HG03439 (cell line): ENCODE measurements around the gene NCK2.

Experiments
- ATAC-seq: cut with Tn5 transposase; IDR thresholded peaks from one replicate; pipeline ENCODE4 v1.9.1; 2021; ENCODE audit warnings: mild to moderate bottlenecking, moderate library complexity; ENCODE audit not compliant: unreplicated experiment

NCK2 gene

DNA sequence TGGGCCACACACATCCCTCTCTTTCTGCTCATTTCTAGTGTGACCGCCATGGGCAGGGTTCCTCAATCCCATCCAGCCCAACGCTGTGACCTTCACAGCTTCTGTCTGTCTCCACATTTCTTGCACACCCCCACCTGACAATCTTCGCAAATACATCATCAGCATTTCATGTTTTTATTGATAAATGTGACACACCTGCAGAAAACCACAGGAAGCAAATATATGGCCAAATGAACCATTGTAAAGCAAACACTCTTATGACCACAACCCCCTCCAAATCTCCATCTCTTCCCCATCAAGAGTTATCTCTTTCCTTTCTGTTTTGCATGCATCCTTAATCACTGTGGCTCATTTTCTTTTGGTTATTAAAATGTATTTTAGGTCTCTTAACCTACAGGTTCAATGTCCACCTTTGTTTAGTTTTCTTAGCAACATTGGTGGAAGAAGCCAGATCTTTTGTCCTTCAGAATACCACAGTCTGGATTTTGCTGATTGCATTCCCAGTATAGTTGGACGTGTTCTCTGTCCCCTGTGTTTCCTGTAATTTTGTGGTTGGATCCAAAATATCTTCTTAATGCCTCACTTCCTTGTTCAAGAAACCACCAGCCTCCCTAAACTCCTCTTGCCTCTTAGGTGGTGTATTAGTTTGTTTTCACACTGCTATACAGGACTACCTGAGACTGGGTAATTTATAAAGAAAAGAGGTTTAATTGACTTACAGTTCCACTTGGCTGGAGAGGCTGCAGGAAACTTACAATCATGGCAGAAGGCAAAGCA is 9.8 kb upstream of the NCK2 start:
- no peak for ATAC-seq

- ATAC-seq: no peak
Observed at GRCh38 chr2:105736145-105736544, 8.6 kb upstream of the NCK2 start.

- ATAC-seq: no peak
Observed at GRCh38 chr2:105737980-105738657, 6.6 kb upstream of the NCK2 start.

DNA sequence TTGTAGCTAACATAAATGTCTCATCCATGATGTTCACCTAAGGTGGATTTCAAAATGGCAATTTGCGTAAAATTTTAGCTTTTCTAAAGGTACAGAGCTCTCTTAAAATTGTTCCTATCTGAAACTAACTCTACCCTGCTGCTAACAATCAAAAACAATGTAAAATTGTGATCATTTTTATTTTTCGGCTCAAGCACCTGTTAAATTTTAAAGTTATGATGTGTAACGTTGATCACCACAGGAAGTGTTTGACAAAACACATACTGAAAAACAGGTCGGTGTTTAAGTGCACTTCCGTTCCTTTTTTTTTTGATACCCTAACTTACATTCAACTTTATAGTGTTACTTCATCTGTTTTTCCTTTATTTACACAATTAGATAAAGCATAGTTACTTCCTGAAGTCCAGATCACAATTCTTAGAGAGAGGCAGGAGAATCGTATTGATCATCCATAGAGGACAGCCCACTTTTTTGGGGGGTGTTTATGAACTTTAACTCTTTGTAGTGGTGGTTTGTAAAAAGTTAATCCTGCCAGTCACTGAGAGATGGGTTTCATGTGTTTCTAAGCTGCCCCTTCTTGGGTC is 6.0 kb upstream of the NCK2 start:
- no peak for ATAC-seq

DNA sequence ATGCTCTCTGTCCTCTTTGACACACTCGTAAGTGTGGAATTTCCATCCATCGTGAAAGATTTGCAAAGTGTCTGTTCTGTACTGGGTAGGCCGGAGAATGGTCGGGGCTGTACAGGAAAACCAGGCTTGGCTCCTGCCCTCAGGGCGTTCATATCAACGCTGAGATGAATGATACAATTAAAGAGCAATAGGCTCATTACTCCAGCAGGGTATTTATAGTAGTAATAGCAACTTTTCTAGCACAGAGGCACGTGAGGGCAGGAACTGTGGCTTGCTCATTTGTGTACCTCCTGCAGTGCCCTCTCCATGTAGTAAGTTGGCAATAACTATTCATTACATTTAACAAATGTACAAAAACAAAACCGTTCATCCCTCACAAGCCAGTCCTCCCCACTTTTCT is 5.3 kb upstream of the NCK2 start:
- no peak for ATAC-seq

GRCh38 chr2:105739944-105740530 is 4.7 kb upstream of the NCK2 start:
- no peak for ATAC-seq

DNA sequence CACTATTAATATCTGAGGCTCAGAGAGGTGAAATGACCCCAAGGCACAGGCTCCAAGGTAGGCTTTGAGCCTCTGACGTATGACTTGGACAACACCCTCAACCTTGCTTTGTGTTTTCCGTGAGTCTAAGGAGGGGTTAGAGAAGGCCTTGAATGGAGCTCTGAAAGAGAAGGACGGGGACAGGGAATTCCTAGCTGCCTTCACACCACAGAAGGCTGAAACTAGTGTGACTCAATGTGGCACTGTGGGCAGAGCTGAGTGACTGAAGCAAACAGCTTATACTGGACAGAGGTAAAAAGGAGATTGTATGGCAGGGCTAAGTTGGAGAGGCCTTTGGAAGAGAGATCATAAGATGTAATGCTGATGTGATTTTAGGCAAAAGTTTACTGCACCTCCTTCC is 3.5 kb upstream of the NCK2 start:
- no peak for ATAC-seq

DNA sequence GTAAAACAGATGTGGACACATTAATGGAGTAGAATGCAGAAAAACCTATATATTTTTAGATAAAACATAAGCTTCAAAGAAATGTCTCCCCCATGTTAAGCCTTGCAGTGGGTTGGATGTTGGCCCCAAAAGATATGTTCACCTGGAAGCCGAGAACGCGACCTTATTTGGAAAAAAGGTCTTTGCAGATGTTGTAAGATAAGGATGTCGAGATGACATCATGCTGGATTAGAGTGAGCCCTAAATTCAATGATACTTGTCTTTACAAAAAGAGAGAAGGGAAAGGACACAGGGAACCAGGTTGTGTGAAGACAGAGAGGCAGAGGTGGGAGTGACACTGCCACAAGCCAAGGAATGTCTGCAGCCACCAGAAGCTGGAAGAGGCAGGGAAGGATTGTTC is 3.1 kb upstream of the NCK2 start:
- no peak for ATAC-seq

GRCh38 chr2:105744091-105744908 is 412 bp upstream of the NCK2 start:
- ATAC-seq: peak; percentile 69

GRCh38 chr2:105746177-105747080 is 1.7 kb downstream of the NCK2 start:
- peak; percentile 53 for ATAC-seq

DNA sequence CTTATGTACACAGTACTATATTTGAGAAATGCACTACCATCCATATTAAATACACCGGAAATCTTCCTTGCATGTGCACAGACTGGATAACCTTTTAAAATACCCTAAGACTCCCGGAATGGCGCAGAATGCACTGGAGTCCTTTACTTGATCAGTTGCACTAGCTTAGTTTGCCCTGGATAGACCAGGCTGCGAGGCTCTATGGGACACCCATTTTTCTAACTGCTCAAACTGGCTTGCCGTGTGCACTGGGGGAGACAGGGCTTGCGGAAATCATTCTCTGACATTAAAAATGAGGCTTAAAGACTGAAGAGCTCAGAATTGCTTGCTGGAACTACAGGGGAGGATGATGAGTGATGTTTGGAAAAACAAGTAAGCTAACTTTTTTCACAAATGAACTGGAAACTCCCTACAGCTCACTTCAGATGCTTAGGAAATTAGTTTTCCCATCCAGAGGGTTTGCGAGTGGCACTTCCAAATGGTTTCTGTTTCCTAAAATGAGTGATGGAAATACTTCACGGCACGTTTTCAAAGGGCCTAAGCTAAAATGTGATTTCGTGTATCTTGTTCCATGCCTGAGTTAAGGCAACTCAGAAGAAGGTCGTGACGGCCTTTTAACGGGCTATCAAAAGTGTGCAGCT is 2.7 kb downstream of the NCK2 start:
- no peak for ATAC-seq

DNA sequence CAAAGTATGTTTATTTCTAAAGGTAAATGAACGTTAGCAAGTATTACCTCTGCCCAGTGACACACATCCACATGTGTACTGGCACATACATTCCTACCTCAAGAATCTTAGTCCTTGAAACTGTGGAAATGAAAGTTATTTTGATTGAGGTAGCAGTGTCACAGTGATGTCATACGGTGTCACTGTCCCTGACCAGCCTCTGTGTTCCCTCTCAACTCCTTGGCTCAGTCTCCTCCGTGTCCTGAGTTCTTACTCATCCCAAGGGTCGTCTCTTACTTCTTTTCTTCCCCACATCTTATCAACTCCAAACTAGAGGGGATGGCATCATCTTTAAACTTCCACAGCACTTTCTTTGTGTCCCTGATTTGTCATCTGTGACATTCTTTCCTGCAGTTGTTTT is 3.3 kb downstream of the NCK2 start:
- ATAC-seq: no peak

GRCh38 chr2:105748566-105748965 is 3.9 kb downstream of the NCK2 start:
- ATAC-seq: no peak

GRCh38 chr2:105749583-105750400 is 5.1 kb downstream of the NCK2 start:
- ATAC-seq: no peak

GRCh38 chr2:105750735-105751134 is 6.0 kb downstream of the NCK2 start:
- no peak for ATAC-seq

DNA sequence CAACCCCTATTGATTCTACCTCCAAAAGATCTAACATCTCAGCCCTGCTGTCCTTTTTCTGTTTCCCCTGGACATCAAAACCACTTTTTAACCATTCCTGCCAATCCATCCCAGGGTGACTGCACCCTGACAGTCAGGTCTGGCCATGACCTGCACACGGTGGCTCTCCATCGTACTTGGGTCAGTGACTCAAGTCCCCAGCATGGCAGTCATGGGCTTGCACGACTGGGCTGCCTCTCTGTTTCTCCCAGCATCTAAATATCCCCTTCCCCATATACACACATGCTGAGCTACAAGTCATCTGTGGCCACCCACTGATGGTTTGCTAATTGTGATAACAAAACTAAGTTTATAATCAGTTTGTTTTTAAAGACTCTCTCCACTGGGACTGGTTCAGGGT is 6.6 kb downstream of the NCK2 start:
- no peak for ATAC-seq

- ATAC-seq: no peak
Observed at GRCh38 chr2:105752691-105753358, 8.1 kb downstream of the NCK2 start.

- ATAC-seq: no peak
Observed at GRCh38 chr2:105753380-105753779, 8.7 kb downstream of the NCK2 start.
